HCT116 (cell line): ENCODE measurements around the gene FLACC1. TPM values are rescaled to one million over a fixed set of nuclear protein-coding genes. Genes with fewer than 3 reads are reported as not detected.

ENCODE experiments used
- total RNA-seq: library from RNA; stranded (reverse); gene quantifications from one replicate; pipeline ENCODE4 v1.2.1, GENCODE V29; 2021; ENCODE audit not compliant: unreplicated experiment

Gene FLACC1
- total RNA-seq, 1 experiment from 2014 or later = 0.74 TPM

Other genes starting within 250 kb of the FLACC1 start
- 35.6 TPM for gene CFLAR, start 241.2 kb downstream of the FLACC1 start, total RNA-seq
- 2.6 TPM for gene CASP10, start 174.2 kb downstream of the FLACC1 start, total RNA-seq
- 29.6 TPM for gene CASP8, start 96.8 kb downstream of the FLACC1 start, total RNA-seq
- gene TRAK2, start 94.1 kb upstream of the FLACC1 start, total RNA-seq = 15.2 TPM
- 17.4 TPM for gene STRADB, start 94.4 kb upstream of the FLACC1 start, total RNA-seq